Esophagus squamous epithelium (tissue), 4 donors: ENCODE data around the gene NT5DC1.

ENCODE experiments used
- POLR2A ChIP-seq, 4 donors: fragments of 450-650 bp; IDR thresholded peaks; one replicate each; pipeline ENCODE4 v1.6.1; 2017; ENCODE audit warnings: antibody characterized with exemption in 4 of 4, mild to moderate bottlenecking in 4 of 4, moderate library complexity in 3 of 4
- TF ChIP-seq, protein P1 (sequence below), 6 experiments: fragments of 450-650 bp in 4 of 6; fragments of 200-600 bp in 2 of 6; sonication (generic) in 2 of 6; IDR thresholded peaks; one replicate each; pipeline ENCODE4 v1.5.1; 2016 to 2019; ENCODE audit warnings: antibody characterized with exemption in 6 of 6, mild to moderate bottlenecking in 4 of 6, moderate library complexity in 4 of 6

DNA sequence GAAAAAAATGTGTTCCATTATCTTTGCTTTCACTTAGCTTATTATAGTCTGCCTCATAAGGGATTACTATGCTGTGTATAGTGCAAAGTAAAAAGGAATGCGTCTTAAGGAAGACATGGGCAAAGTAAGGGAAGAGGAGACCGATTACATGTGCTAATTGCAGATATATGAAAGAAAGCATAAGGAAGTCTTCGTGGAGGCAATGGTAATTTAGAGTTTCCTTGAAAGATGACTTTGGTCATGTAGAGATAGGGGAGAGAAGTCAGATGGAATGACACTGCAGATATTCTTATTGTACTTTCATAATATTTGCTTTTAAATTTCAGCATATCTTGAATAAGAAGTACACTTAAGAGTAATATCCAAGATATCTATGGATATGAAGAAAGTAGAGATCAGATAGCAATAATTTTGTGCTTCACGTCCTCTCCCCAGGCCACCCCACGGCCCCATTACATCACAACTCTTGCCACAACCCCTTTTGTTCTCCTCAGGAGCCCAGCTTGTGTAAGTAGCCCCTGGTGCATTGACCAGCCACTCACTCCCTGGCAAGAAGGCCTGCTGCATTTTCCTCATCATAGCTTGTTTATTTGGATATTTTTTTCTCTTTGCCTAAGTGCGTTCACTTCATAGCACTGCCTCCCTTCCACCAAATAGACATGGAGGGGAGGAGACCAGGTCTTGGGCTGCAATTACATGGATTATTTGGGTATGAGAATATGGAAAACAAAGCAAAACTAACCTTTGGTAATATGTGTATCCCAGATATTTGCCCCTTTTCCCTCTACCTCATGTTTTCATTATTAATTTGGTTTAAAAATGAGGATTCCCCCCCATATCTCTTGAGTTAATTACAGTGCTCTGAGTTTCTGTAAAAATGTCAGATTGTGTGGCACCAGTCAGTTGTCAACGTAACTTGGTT is 56.0 kb downstream of the NT5DC1 start:
- TF ChIP-seq, protein P1, sequence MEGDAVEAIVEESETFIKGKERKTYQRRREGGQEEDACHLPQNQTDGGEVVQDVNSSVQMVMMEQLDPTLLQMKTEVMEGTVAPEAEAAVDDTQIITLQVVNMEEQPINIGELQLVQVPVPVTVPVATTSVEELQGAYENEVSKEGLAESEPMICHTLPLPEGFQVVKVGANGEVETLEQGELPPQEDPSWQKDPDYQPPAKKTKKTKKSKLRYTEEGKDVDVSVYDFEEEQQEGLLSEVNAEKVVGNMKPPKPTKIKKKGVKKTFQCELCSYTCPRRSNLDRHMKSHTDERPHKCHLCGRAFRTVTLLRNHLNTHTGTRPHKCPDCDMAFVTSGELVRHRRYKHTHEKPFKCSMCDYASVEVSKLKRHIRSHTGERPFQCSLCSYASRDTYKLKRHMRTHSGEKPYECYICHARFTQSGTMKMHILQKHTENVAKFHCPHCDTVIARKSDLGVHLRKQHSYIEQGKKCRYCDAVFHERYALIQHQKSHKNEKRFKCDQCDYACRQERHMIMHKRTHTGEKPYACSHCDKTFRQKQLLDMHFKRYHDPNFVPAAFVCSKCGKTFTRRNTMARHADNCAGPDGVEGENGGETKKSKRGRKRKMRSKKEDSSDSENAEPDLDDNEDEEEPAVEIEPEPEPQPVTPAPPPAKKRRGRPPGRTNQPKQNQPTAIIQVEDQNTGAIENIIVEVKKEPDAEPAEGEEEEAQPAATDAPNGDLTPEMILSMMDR (IDR thresholded peaks at IDR 0.05) = no peak
- no peak for TF ChIP-seq POLR2A (IDR thresholded peaks at IDR 0.05)
